KOPT-K1 (cell line): ENCODE data around the gene PPP4R2.

ENCODE experiments used
- H3K27ac ChIP-seq: fragments of 200-600 bp; sonication (generic); 2 replicates; pipeline ENCODE4 v1.5.1; 2016; ENCODE audit warnings: antibody characterized with exemption, mild to moderate bottlenecking, low read depth, low read length; ENCODE audit not compliant: poor library complexity, severe bottlenecking
- H3K36me3 ChIP-seq: fragments of 200-600 bp; sonication (generic); 2 replicates; pipeline ENCODE4 v1.5.1; 2017; ENCODE audit warnings: antibody characterized with exemption, mild to moderate bottlenecking, low read length, moderate library complexity; ENCODE audit not compliant: insufficient read depth
- H3K9me3 ChIP-seq: fragments of 200-600 bp; sonication (generic); 2 replicates; pipeline ENCODE4 v1.5.1; 2017; ENCODE audit warnings: antibody characterized with exemption, low read length, mild to moderate bottlenecking; ENCODE audit not compliant: insufficient read depth, poor library complexity, severe bottlenecking

Gene PPP4R2

DNA sequence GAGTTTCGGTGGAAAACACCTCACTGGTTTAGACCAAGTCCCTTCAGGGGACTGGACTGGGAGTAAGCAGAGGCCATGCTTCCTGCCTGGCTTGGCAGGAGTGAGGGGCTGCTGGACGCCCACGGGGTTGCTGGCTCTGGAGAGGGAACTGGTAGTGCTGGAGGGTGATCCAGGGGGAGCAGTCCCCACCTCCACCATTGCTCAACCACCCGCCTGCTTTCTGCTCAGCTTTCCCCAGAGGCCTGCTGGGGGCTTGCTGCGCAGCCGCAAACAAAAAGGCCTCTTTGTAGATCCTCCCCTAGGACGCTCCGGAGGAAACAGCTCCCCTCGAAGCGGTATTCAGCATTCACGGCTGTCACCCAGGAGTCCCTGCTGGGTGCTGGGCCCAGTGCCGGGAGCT is 98.3 kb downstream of the PPP4R2 start:
- no peaks in the 10 kb centered on the region for H3K9me3 ChIP-seq
- H3K27ac ChIP-seq, result no peak overlapping the region
- H3K36me3 ChIP-seq, result no peaks in the 10 kb centered on the region

GRCh38 chr3:73096169-73096568 is 99.6 kb downstream of the PPP4R2 start:
- Histone ChIP-seq H3K36me3 (no peaks in the 10 kb centered on the region), H3K9me3 (no peaks in the 10 kb centered on the region), H3K27ac (no peak overlapping the region)

- no peaks in the 10 kb centered on the region for H3K36me3 ChIP-seq
- H3K9me3 ChIP-seq, result no peaks in the 10 kb centered on the region
- no peak overlapping the region for H3K27ac ChIP-seq
Measured at GRCh38 chr3:73098026-73098425, 101.4 kb downstream of the PPP4R2 start.

GRCh38 chr3:73098873-73099272 is 102.3 kb downstream of the PPP4R2 start:
- H3K27ac ChIP-seq, result no peak overlapping the region
- H3K36me3 ChIP-seq, result no peaks in the 10 kb centered on the region
- no peaks in the 10 kb centered on the region for H3K9me3 ChIP-seq

DNA sequence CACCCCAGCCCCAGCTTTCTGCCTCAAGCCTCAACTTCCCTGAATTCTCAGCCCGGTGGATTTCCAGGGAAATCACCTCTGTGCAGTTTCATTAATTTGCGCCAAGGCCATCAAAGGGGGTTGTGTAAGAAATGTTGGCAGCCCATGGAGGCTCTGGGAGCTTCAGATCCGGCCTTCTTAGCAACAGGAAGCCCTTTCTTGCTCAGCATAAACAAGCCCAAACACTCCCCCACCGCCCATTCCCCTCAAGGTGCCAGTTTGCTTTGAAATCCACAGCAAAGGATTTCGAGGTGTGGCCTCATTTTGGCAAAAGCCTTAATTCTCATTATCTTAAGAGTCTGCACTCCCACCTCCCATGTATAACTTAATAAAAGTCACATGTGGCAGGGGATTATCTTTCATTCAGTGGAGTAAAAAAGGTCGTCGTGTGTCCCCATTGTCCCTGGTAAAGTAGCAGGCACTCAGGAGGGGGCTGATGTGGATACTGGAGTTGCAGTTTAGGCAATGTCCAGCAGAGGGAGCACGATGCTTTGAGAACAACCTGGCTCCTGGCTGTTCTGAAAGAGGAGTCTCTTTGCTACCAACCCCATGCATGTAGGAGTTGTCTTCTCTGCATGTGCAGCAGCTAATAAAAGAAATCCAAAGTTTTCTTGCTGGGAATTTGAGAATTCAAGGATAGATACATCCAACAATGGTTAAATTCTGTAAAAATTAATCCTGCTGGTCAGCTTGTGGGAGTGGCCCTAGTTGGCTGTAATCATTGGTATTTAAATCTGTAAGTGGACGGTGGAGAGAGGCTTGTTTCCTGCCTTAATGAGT is 104.3 kb downstream of the PPP4R2 start:
- Histone ChIP-seq H3K9me3 (no peaks in the 10 kb centered on the region), H3K27ac (no peak overlapping the region), H3K36me3 (no peaks in the 10 kb centered on the region)

GRCh38 chr3:73101881-73102280 is 105.3 kb downstream of the PPP4R2 start:
- Histone ChIP-seq H3K9me3 (no peaks in the 10 kb centered on the region), H3K27ac (no peak overlapping the region)

DNA sequence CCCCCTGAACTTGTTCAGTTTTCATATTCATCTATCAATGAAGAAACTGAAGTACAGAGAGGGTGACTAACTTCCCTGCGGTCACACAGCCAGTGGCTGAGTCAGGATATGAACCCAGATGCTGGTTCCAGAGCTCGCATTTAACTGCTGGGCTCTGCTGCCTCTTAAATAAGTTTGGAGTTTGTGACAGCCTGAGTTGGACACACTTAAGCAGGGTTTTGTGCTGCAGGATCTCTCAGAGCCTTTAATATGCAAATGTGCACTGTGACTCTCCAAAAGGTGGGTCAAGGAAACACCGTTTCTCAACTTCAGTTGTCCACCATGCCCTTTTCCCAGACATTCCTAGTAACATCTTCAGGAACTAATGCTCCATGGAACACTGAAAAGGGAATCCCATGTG is 110.6 kb downstream of the PPP4R2 start:
- Histone ChIP-seq H3K27ac (no peak overlapping the region), H3K9me3 (no peaks in the 10 kb centered on the region), H3K36me3 (no peaks in the 10 kb centered on the region)

More at GRCh38 chr3:73101881-73102280, 105.3 kb downstream of the PPP4R2 start:
- no peaks in the 10 kb centered on the region for H3K36me3 ChIP-seq

GRCh38 chr3:73107676-73108187 is 111.1 kb downstream of the PPP4R2 start:
- no peak overlapping the region for H3K27ac ChIP-seq
- no peaks in the 10 kb centered on the region for H3K36me3 ChIP-seq
- no peaks in the 10 kb centered on the region for H3K9me3 ChIP-seq

DNA sequence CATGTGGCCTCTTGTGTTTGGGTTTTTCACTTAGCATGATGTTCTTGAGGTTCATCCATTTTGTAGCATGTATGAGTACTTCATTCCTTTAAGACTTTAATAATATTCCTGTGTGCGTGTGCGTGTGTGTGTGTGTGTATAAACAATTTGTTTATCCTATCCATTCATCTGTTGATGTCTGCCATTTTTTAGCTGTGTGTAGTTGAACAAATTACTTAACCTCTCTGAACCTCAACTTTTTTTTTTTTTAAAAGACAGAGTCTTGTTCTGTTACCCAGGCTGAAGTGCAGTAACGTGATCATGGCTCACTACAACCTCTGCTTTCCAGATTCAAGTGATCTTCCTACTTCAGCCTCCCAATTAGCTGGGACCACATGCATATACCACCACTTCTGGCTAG is 112.1 kb downstream of the PPP4R2 start:
- H3K27ac ChIP-seq, result no peak overlapping the region
- H3K36me3 ChIP-seq, result no peaks in the 10 kb centered on the region
- H3K9me3 ChIP-seq, result no peaks in the 10 kb centered on the region

DNA sequence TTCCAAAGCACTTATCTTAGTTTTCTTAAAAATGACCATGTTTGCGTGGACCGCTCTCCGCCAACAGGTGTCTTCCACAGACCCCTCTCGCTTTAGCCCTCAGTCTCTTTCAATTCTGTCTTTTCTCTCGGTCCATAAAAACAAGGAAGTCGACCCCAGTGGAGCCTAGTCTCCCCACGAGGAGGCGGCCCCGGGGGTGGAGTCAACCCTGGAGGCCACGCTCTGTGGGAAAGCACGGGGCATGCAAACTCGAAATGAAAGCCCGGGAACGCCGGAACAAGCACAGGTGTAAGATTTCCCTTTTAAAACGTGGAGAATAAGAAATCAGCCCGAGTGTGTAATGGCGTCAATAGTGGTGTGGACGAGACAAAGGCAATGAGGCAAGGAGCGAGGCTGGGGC is 113.9 kb downstream of the PPP4R2 start:
- no peak overlapping the region for H3K27ac ChIP-seq
- H3K9me3 ChIP-seq, result no peaks in the 10 kb centered on the region
- H3K36me3 ChIP-seq, result no peaks in the 10 kb centered on the region

DNA sequence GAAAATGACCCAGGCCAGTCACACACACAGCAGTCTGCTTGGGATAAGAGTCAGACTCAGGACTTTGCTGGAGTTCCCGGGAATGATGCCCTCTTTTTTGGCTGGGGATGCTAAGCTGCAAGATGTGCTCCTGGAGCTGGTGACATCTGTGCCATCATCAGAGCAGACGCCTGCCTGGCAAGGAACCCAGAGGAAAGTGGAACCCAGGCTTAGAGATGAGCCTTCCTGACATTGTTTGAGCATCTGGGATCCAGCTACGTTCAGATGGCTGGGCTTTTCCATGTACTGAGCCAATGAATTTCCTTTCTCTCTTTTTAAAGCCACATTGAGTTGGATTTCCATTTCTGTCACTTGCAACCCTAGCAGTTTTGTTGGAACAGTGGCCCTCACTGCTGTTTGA is 118.1 kb downstream of the PPP4R2 start:
- Histone ChIP-seq H3K36me3 (no peaks in the 10 kb centered on the region), H3K27ac (no peak overlapping the region), H3K9me3 (no peaks in the 10 kb centered on the region)

DNA sequence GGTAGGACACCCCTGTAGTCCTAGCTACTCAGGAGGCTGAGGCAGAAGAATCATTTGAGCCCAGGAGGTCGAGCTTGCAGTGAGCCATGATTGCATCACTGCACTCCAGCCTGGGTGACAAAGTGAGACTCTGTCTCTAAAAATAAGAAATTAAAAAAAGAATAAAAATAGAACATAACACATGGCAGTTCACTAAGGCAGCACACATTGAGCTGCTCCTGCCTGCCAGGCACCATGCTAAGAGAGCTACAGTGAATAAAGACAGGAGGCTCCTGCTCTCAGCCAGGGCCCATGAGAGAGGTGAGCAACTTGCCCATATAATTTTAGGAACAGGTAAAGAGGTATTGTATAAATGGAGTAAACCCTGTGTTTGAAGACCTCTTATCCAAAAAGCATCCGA is 119.2 kb downstream of the PPP4R2 start:
- Histone ChIP-seq H3K27ac (no peak overlapping the region), H3K9me3 (no peaks in the 10 kb centered on the region), H3K36me3 (no peaks in the 10 kb centered on the region)
